T-helper 22 cell (primary cell): ENCODE measurements around the gene CFAP300.

Experiments
- DNase-seq: peaks from one replicate; pipeline ENCODE4 v3.0.0-alpha.2; 2020; ENCODE audit warnings: low read depth

CFAP300 gene

DNA sequence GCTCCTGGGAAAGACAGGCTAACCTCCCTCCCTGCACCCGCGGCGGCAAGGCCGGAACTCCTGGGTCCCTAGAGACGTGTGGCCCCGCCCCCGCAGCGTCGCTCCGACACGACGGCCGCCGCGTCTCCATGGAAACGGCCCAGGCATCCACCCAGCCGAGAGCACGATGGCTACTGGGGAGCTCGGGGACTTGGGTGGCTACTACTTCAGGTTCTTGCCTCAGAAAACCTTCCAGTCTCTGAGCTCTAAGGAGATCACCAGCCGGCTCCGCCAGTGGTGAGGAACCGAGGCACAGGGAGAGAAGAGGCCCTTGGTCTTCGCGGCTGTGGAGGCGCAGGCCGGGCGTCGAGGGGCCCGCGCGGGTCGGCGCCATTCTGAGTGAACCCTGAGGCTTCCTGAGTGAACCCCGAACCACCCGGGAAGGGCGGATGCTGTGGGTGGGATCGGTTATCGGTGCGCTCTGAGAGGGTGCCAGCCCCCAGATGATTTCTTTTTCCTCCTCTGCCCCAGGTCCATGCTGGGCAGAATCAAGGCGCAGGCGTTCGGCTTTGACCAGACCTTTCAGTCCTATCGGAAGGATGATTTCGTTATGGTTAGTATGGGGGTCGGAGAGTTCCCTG, at the start of gene CFAP300:
TSS of gene CFAP300 (plus strand) at position 133 of the 620 bp plus-strand sequence. CDS start at position 167, 34 bp downstream.
- no peak for DNase-seq

GRCh38 chr11:102001657-102002338, 45.4 kb upstream of the CFAP300 start:
- no peak for DNase-seq

DNA sequence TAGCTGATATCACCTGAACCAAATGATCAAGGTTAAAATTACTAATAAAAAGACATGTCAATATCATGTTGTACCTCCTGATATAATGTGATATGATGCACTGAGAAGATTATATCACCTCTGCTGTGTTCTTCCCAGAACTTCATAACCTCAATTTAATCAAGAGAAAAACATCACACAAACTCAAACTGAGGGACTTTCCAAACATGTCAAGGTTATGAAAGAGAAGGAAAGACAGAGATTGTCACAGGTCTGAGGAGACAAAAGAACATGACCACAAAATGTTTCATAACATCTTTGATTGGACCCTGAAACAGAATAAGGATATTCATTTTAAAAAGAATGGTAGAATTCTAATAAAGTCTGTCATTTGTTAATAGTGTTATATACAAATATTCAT, 43.0 kb upstream of the CFAP300 start:
- no peak for DNase-seq

GRCh38 chr11:102005306-102005705, 41.9 kb upstream of the CFAP300 start:
- no peak for DNase-seq

DNA sequence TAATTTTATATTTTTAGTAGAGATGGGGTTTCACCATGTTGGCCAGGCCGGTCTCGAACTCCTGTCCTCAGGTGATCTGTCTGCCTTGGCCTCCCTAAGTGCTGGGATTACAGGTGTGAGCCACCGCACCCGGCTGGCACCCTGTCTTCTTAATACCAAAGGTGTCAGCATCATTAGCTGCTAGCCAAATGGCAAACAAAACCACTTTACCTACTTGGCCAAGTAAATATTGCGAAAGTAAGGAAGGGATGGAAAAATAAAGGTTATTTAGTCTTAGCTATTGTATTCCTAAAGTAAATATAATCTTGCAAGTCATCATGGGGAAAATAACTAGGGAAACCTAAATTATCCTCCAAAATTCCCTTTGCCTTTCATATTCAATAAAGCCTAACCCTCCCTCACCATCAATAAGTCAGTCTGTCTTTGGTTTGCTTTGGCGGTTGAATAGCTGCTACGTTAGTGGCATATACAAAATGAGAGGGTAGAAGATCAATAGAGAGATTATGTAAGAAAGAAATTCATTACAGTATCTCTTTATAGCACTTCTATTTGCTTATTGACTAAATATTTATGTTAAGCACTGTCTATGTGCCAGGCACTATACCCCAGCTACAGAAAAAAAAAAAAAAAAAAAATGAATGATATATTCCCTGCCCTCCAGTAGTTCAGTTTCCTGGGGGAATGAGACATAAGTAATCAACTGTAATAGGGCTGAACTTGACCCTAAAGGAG, 40.2 kb upstream of the CFAP300 start:
- DNase-seq = no peak

- no peak for DNase-seq
Measured at GRCh38 chr11:102007567-102008437, 39.4 kb upstream of the CFAP300 start.

DNA sequence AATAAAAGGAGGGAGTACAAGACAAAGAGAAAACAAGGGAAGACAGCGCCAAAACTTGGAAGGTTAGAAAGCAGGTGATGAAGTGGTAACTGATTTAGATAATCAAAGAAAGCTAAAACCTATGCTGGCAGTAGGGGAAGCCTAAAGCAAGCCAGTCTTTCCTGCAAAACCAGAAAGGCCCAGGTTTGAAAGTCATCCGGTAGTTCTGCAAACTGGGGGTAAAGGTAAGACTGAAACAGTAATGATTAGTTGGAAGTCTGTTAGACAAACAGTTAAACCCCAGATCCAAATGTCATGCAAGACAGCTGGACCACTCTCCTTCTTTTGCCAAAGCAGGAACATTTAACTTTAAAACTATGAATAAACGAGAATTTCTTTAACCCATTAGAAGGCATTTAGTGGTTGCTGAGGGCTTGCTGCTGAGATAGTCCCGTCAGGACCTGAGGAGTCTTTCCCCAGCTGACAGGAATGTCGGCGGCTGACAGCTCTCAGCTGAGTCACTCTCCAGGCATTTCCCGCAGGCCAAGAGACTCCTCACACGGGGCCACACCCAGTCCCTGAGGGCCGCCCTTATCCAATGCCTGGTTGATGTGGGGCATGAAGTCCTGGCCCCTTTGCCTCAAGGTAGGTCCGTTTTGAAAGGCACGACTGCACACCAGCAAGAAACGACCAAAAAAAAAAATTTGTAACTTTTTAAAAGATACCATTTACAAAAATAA, 36.3 kb upstream of the CFAP300 start:
- DNase-seq = no peak

DNA sequence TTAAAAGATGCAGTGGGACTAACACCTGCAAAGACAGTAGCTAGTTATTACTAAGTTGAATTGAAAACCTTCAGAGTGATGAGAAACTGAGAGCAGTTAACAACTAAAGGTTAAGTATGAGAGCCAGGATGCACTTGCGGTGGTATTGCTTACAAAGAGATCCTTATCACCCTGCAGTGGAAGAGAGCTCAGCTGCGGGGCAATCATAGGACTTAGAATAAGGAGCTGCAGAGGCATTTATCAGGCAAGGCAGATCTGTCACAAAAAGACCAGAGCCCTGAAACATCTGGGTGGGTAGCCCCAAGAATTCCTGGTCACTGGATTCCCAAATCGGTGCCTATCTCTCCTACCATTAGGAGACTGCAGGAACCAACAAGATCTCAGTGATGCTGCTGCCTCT, 34.3 kb upstream of the CFAP300 start:
- no peak for DNase-seq

DNA sequence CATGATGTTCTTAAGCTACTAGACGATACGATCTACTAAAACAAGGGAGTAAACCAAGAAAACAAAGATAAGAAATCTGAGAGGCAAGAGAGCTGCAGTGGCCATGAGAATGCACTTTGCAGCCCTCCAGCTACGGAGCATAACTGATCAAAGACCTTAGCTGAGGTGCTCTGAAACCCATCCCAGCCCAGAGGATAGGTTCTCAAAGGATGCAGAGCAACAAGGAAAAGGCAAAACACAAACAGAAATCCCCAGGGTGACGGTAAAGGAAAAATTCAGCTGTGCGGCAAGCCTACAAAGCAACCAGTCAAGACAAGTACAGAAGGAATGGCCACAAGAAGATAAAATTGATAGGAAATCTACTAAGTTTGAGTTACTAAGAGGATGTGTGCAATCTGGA, 32.5 kb upstream of the CFAP300 start:
- no peak for DNase-seq

- DNase-seq = no peak
Measured at GRCh38 chr11:102017026-102017425, 30.2 kb upstream of the CFAP300 start.

DNA sequence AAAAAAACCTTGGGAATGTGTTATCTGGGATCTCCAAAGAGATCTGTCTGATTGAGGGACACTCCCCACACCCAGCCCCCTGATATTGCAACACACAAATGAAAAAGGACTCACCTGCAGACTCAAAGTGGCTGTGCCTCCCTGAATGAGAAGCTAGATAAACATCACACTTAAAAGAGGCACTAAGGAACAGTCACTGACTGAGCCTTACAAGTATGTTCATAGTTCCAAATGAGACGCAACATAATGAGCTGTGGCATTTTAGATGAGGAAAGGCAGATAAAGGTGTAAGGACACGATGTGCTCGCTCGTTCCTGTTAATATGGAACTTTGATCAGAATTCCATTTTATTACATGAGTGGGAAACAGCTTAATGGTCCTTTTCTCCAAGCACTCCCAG, 21.0 kb upstream of the CFAP300 start:
- no peak for DNase-seq

DNA sequence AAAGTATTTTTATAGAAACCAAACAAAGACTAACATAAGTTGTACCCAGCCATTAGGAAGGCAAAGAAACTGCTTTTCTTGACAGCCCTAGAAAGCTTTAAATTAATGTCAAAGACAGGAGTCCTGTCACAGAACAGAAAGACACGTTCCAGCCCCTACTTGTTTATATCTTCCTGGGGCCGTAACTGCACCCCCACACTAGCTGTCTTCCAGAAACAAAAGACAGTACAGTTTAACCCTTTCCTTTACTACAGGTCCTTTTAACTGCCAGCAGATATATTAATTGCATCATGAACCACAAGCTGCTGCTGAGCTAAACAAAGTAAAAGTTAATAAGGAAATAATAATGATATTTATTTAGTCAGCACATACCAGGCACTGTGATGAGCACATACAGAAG, 20.3 kb upstream of the CFAP300 start:
- no peak for DNase-seq

DNA sequence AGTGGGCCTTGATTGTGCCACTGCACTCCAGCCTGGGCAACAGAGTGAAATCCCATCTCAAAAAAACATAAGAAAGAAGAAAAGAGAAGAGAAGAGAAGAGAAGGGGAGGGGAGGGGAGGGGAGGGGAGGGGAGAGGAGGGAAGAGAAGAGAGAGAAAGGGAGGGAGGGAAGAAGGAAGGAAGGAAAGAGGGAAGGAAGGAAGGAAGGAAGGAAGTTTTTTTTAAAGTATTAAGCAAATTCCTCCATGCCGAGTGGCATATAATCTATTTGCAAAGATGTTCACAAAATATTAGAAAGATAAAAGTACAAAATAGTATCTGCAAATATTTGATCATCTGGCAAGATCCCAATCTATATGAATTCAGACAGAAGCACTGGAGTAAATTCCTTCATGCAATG, 10.5 kb upstream of the CFAP300 start:
- no peak for DNase-seq

- no peak for DNase-seq
Measured at GRCh38 chr11:102046841-102047240, 396 bp upstream of the CFAP300 start.

- no peak for DNase-seq
Measured at GRCh38 chr11:102050927-102051575, 3.8 kb downstream of the CFAP300 start.

DNA sequence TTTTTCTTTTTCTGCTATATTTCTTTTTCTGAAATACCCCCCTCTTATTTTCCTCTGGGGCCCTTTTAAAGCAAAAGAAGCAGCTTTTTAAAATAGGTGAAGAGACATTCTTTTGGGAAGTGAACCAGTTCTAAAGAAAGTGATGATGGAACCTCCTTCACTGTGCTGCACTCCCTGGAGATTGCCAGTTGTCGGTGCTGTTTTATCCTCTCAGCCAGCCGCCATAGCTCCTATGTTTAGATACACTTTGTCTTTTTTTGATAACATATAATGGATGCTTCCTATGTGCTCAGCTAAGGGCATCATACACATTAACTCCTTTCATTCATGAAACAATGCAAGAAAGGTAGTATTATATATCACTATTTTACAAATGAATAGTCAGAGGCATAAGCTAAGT, 14.0 kb downstream of the CFAP300 start:
- DNase-seq = no peak

GRCh38 chr11:102062106-102062505, 14.9 kb downstream of the CFAP300 start:
- DNase-seq = no peak

DNA sequence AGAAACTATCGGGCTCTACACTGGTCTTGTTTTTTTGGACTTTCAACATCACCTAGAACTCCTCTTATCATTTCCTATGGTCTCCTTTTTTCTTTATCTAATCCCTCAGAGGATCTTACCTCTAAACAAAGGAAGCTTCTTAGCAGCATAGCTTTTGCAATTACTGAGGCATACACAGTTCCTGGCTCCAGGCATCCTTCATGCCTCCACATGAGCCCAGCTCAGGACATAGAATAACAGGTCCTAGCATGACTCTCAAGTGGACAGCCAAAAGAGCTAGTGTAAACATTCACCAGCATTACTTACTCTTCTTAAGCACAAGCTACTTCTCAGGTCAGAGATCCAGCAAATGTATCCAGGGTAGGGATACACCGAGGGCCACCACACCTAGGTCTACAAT, 17.1 kb downstream of the CFAP300 start:
- no peak for DNase-seq

DNA sequence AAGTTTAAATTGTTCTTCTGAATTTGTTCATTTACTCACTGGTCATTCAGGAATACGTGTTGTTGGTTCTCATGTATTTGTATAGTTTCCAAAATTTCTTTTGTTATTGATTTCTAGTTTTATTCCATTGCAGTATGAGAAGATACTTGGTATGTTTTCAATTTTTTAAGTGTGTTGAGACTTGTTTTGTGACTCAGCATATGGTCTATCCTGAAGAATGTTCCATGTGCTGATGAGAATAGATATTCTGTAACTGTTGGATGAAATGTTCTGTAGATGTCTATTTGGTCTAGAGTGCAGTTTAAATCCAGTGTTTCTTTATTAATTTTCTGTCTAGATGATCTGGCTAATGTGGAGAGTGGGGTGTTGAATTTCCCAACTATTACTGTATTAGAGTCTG, 23.5 kb downstream of the CFAP300 start:
- no peak for DNase-seq

DNA sequence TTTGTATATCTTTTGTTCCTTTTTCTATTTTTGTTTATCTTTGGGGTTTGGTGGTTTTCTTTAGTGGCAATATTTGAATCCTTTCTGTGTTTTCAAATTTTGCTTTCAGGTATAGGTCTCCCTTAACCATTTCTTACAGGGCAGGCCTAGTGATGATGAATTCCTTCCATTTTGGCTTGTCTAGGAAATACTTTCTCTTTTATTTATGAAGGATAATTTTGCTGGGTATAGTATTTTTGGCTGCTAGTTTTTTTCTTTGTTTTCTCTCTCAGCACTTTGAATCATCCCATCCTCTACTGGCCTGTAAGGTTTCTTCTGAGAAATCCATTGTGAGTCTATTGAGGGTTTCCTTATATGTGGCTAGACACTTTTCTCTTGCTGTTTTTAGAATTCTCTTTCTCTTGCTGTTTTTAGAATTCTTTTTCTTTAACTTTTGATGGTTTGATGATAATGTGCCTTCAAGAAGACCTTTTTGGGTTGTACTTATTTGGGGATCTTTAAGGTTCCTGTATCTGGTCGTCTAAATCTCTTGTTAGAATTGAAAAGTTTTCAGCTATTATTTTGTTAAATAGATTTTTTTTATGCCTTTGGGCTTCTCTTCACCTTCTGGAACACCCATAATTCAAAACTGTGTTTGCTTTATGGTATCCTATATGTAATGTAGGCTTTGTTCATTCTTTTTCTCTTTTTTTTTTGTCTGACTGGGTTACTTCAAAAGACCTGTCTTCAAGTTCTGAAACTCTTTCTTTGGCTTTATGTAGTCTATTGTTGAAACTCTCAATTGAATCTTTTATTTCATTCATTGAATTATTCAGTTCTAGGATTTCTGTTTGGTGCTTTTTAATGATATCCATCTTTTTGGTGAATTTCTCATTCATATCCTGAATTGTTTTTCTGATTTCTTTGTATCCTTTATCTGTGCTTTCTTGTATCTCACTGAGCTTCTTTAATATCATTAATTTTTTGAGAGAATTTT, 24.5 kb downstream of the CFAP300 start:
- no peak for DNase-seq
